Stimulated activated CD8-positive, alpha-beta memory T cell treated with anti-CD3 and anti-CD28 coated beads, Interleukin-15, amount 100 ng/mL, for 1 hour (primary cell): ENCODE results near the gene STIM2.
"Not testable (repeated sequence)": the region's sequence is repeated elsewhere in the genome, so short reads cannot be mapped to it uniquely, and the experiment has no call there.

Experiments used
- DNase-seq: peaks from one replicate; pipeline ENCODE4 v3.0.0-alpha.2; 2020; ENCODE audit warnings: low read depth

The STIM2 gene

DNA sequence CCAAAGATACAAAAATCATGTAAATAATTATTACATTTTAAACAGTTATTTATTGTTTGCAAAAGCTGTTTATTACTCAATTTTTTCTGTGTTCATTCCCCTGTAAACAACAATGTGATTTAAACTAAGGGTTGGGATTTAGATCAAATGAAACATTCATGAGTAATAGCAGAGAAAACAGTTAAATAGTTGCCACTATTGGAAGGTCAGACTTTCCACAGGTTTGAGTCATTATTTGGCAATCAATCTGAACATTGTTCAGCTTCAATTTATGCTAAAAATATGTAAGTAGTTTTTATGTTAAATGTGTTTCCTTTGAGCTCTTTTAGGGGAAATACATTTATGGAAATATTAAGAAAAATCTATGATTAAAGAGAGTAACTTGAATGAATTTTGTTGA, 144.9 kb downstream of the STIM2 start:
- DNase-seq: no peak

DNA sequence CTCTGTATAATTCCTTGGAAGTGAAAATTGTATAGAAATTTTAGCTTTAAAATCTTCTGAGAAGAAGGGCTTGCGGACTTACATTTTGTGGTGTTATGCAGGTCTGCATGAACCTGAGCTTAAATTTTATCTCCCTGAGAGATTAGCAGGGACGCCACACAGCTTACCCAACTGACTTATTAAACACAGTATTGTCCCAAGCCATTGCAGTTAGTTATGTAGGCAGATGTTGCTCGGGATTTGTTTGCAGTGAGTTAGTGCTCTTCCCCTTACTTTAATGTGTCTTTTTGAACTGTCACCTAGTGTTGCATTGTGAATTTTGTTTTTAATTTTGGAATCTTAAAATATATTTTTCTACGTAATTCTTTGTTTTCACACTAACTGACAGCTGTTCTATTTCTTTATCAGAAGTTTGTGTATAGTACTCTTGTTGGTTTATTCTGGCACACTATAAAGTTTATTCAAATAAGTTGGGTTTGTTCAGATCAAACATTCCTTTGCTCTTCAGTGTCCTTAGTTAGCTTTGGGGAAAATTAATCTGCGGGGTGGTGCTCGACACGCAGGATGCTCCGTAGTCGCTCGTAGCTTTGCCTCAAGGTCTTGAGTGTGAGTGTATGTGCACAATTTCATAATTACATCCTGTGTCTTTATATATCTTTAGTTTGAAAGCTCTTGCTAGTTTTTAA, 145.4 kb downstream of the STIM2 start:
- DNase-seq: no peak

DNA sequence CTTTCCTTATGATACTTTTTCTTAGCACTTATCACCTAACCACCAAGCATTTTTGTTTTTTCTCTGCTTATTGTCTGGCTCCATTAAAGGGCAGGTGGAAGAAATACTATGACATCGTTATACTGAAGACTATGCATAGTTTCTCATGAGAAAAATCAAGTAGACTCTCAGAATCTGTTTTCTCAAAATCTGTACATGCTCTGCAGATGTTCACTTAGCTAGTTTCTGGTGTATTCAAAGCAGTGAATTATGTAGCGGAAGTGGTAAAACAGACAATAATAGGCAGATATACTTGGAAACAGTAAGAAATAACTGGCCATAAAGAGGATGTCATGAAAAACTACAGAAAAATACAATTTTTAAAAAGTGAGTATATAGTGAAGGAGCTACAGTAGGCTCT, 146.0 kb downstream of the STIM2 start:
- DNase-seq: no peak

DNA sequence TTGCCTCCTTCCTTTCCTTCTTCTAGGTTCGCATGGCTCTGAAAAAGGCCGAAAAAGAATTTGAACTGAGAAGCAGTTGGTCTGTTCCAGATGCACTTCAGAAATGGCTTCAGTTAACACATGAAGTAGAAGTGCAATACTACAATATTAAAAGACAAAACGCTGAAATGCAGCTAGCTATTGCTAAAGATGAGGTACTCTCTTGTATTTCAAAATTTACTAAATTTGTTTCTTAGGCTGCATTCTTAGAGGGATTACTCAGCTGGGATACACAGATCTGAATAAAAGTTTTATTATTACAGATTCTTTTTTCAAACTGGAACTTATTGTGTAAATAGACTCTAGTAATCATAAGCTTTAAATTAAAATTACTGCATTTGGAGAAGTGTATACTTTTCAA, 146.9 kb downstream of the STIM2 start:
- no peak for DNase-seq

DNA sequence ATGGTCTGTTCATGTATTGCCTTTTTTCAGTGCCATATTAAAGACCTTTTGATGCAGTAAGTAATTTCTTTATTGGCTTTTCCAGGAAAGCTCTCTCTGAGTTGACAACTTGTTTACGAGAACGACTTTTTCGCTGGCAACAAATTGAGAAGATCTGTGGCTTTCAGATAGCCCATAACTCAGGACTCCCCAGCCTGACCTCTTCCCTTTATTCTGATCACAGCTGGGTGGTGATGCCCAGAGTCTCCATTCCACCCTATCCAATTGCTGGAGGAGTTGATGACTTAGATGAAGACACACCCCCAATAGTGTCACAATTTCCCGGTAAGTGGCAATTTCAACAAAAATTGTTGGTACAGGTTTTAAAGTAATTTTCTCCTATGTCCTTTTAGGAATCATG, 148.0 kb downstream of the STIM2 start:
- no peak for DNase-seq

DNA sequence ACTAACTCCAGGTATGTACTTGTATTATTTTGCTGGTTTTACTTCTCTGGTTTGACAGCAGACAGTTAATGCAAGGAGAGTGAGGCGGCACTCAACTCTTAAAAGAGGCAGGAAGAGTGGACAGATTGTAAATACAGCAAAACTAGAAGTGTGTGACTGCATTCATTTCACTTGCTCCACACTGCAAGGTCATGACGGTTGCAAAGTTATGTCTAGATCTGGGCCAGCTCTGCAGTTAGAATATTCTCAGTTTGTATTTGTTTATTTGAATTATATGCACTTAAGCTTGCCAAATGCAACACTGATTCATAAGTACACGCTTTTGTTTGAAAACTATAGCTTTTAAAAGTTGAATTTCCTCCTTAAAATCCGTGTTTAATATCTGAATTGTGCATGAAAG, 148.9 kb downstream of the STIM2 start:
- DNase-seq: no peak

DNA sequence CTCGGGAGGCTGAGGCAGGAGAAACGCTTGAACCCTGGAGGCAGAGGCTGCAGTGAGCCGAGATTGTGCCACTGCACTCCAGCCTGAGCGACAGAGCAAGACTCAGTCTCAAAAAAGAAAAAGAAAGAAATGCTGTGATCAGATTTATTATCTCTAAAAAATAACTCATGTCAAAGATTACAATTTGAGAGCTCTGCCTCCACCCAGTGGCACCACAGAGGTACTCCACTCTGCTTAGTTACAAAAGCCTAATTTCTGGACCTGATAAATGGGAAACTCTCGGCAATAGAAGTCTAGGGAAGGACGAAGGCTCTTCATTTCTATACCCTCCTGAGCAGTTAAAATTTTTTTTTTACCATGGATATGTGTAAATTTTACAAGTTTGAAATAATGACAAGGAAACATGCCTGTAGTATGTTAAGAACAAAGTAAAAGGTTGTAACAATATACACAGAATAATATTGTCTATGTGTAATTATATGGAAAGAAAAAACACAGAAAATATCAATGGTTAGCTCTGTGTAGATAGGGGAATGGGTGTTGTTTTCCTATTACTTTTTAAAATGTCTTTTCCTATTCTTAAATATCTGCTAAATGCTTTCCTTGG, 149.8 kb downstream of the STIM2 start:
- DNase-seq: peak; percentile 34

DNA sequence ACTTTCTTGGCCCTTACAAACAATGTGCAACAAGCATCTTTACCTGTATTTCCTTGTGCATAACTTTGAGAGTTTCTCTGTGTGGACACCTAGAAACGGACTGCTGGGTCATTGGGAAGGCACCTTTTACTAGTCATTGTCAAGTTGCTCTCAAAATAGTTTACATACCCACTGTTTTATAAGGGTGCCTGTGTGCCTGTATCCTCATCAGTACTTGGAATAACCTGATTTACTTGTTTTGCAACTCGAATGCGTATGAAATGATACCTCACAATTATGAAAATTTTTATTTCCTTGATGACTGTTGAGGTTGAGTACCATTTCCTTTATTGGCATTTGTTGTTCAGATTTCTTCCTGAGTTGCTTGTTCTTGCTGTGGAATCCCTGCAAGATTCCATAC, 150.8 kb downstream of the STIM2 start:
- no peak for DNase-seq

DNA sequence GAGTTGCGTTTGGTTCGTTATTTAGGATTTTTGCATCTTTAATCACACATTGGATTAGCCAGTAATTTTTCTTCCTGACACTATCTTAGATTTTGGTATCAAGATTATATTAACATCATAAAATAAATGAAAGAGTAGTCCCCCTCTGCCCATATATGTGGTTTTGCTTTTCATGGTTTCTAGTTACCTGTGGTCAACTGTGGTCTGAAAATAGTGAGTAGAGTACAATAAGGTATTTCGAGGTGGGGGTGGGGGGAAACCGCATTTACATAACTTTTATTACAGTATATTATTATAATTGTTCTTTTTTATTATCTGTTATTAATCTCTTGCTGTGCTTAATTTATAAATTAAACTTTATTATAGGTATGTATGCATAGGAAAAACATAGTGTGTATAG, 152.4 kb downstream of the STIM2 start:
- no peak for DNase-seq

DNA sequence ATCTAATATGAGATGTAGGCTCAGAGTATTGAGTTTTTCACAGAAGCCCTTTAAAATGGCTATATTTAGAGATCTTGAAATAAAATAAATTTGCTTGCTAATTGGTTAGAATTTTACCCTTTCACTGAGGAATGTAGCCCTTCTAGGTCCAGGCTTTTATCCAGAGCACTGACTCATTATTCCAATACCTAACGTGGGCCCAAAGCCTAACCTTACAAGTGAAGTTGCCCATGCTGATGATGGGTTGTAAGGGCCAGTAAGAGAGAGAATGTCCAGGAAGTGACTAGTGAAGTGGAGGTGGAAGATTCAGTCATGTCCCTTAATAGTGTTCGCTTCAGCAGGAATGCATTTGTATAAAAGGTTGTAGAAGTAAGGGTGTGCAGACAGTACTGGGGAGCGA, 155.9 kb downstream of the STIM2 start:
- no peak for DNase-seq

DNA sequence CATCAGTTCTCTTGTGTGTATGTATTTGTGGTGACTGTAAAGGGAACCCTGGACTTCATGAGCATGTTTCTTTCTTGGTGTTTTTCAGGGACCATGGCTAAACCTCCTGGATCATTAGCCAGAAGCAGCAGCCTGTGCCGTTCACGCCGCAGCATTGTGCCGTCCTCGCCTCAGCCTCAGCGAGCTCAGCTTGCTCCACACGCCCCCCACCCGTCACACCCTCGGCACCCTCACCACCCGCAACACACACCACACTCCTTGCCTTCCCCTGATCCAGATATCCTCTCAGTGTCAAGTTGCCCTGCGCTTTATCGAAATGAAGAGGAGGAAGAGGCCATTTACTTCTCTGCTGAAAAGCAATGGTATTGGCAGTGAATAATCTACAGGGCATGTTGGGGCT, 157.0 kb downstream of the STIM2 start:
- DNase-seq: no peak

DNA sequence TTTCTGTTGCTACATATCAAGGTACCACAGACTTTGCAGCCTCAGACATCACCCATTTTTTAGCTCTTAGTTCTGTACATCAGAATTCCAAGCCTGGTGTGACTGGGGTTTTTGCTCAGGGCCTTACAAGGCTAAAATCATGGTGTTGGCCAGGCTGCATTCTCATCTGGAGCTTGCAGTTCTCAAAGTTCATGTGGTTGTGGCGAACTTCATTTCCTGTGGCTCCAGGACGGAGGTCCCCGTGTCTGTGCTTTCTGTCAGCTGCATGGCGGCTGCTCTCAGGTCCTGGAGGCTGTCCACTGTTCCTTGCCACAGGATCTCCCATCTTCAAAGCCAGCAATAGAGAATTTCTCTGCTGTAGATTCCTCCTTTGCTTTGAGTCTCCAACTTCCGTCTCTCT, 157.4 kb downstream of the STIM2 start:
- no peak for DNase-seq

DNA sequence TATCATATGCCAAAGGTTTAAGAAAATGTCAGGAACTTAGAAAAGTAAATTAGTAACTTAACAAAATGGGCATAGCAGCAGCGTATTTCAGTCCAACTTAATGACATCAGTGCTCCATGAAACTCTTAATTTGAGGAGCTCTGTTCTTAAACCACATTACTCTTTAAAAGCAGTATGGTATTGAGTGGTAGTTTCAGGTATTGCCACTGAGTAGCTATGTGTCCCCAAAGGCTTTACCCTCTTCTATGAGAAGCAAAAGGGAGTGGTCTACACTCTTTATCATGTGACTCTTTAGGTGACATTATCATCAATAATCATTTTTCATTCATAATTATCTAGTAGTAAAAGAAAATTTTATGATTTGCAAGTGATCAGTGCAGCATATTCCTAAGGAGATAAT, 158.3 kb downstream of the STIM2 start:
- DNase-seq: no peak

DNA sequence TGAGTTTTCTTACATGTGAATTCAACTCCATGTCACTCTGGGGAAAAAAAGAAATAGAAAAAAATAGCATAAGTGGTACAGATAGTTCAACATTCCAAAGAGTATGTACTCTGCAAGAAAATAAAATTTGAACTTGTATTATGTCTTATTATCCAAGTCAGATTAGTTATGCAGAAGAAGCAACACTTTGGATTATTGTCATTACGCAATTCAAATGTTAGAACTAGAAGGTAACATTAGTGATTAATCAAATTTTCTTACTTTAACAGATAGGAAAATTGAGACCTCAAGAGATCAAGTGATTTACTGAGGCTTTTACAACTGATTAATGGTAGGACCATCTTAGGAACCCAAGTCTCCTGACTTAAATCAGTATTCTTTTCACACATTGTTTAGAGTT, 159.1 kb downstream of the STIM2 start:
- DNase-seq: no peak

DNA sequence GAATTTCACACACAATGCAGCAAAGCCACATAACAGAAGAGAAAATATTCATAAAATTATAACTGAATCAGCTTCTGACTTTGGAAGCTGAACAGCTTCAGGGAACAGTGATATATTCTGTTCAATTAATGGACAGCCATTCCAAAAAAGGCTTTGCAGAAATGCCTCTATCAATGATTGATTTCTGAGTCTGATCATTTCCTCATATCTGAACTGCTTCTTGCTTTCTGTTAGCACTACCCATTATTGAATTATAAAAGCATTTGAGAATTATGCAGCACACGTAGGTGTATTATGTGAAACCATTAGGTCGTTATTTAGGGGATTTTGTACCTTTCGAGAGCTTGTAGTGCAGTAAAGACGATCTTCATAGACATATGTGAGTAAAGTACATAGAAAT, 159.6 kb downstream of the STIM2 start:
- no peak for DNase-seq

DNA sequence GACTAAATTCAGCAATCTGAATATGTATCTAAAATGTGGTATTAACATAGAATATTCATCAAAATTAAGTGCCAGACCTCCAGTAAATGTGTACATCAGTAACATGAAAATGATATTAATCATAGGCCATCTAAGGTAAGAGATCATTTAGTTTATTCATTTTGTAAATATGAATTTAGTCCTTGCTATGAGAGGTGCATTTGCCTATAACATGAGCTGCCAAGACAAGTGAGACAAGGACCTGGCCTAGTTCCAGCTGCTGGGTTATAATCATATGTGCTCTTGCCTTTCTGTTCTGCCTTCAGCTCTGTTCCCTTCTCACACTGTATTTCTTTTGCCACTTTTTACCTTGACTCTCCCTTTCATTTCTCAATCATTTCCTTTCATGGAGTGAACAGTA, 160.0 kb downstream of the STIM2 start:
- DNase-seq: no peak

DNA sequence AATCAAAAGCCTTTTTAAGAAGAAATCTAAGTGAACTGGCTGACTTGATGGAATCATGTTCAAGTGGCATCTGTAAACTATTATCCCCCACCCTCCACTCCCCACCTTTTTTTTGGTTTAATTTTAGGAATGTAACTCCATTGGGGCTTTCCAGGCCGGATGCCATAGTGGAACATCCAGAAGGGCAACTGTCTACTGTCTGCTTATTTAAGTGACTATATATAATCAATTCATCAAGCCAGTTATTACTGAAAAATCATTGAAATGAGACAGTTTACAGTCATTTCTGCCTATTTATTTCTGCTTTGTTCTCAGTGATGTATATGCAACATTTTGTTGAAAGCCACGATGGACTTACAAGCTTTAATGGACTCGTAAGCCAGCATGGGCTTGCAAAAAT, 162.3 kb downstream of the STIM2 start:
- no peak for DNase-seq

DNA sequence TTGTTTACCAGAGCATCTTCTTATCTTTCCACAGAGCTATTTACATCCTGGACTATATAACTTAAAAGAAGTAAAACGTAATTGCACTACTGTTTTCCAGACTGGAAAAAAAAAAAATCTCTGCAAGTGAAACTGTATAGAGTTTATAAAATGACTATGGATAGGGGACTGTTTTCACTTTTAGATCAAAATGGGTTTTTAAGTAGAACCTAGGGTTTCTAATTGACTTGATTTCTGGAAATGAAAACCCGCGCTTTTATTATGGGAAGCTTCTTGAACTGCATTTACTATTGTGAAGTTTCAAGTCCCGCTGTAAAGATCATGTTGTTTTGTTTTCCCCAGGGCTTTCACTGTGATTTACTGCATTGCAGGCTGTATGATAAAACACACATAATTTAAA, 162.7 kb downstream of the STIM2 start:
- DNase-seq: no peak

DNA sequence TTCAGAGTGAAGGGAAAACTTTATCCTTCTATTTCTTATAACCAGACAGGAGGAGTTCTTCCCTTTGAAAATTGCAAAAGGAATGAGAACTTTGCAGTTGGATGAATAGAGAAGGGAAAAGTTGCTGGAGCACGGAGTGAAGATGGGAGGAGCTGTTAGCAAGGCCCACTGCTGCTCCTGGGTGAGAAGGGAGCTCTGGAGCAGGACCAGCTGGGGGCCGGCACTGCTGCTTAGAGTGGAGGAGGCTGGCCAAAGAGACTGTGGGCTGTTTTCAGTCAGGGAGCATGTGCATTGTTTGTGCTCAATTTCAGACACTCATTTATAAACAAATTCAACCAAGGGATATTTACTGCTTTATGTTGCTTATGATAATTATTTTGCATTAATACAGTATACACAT, 164.2 kb downstream of the STIM2 start:
- no peak for DNase-seq

DNA sequence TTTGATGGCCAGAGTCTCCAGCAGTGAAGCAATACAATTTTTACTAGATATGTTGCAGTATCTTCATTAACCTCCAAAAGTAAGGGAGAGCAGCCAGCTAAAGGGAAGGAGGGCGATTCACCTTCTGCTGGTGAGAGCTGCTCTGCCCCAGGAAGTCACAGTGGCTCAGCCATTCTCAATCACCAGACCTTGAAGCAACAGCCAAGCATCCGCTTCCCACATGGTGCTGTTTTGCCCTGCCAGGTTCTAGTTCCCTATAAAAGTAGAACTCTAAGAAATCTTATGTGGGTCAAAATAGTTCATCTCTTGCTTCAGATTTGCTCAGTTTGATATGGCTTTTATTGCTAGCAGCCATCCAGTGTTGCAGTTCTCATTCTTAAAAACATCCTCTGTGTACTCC, 166.8 kb downstream of the STIM2 start:
- no peak for DNase-seq

DNA sequence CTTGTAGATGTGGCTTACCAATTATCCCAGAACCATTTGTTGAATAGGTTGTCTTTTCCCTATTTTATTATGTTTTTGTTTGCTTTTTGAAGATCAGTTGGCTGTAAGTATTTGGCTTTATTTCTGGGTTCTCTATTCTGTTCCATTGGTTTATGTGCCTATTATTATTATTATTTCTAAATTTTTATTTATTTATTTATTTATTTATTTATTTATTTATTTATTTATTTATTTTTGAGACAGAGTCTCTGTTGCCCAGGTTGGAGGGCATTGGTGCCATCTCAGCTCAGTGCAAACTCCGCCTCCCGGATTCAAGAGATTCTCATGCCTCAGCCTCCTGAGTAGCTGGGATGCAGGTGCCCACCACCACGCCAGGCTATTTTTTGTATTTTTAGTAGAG, 174.5 kb downstream of the STIM2 start:
- not testable (repeated sequence) for DNase-seq

DNA sequence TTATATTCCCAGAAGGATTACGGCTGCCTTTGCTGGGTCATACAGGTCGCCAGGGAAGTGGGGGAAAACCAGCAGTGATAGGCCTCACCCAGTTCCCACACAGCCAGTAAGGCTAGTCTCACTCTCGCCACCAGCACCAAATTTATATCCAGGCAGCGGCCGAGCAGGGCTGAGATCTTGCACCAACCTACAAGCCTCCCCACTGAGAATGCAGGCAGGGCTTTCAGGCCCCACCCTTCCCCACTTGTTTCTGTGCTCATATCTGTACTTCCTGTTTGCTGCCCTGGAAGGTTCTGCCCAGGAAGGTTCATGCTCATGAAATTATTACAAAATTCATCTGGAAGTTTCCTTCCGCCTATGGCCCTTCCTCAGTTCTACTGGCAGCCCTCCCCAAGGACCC, 179.7 kb downstream of the STIM2 start:
- DNase-seq: no peak

DNA sequence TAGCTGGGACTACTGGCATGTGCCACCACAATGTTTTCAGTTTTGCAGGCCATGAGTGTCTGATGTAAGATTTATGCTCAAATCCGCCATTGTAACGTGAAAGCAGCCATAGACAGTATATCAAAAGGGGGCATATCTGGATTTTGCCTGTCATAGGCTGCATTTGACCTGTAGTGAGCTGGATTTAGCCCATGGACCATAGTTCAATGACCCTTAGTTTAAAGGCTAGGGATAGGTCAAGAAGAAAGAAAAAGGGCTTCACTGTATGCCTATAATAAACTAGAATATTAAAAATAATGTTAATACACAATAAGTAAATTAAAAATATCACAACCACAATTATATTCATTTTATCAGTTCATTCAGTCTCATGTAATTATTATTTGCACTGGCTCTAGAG, 181.8 kb downstream of the STIM2 start:
- no peak for DNase-seq

DNA sequence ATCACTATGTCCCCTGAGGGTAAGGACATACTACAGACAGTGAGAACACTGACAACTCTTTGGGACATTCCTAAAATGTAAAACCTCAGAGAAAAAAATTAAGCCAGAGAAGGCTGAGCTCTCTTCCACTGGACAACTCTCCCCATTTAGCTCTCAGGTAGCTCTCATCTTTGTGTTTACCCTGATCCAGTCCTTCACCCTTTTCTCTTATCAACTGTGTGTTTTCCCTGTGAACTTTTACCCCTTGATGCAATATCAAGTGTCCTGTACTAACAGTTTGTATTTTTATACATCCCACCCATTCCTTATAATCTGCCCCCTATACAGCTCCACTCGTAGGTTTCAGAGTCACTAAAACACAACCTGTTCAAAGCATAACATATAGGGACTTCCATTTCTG, 182.6 kb downstream of the STIM2 start:
- no peak for DNase-seq
